HG02884 (cell line): ENCODE results near the gene PLCB4.

Experiments used
- ATAC-seq: cut with Tn5 transposase; IDR thresholded peaks from one replicate; pipeline ENCODE4 v1.9.1; 2021; ENCODE audit warnings: mild to moderate bottlenecking, moderate library complexity; ENCODE audit not compliant: unreplicated experiment

Gene PLCB4

DNA sequence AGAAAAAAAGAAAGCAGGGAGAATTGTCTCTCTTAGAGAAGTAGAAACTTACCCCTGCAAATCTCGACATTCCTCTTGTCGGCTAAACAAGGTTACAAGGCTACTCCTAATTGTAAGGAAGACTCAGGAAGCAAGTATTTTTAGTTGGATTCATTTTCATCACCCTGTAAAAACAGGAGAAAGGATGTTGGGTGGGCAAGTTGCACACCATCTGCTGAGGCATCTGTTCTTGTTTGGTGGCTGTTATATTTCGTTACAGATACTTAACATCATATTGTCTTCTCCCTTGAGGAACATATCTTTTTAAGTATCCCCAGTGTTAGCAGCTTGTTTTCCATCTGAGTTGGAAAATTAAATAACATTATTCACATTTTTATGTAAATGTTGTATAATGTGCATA, 187.5 kb downstream of the PLCB4 start:
- no peak for ATAC-seq

DNA sequence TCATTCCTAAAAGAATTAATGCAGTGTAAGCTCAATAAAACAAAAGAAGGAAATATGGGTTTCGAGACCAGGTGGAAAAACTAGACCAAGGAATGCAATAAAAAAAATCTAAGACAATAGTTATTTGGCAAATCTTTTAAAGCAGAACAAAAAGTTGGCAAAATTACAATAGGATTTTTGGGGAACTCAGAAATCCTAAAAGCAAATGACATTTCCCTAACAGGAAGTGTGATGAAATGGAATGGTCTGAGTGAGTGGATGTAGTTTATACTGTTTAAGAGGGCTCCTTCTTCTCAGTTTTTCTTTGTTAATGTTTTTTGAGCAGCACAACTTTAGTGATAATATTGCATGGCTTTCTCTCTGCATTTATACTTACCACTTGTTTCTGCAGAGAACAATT, 190.0 kb downstream of the PLCB4 start:
- no peak for ATAC-seq

DNA sequence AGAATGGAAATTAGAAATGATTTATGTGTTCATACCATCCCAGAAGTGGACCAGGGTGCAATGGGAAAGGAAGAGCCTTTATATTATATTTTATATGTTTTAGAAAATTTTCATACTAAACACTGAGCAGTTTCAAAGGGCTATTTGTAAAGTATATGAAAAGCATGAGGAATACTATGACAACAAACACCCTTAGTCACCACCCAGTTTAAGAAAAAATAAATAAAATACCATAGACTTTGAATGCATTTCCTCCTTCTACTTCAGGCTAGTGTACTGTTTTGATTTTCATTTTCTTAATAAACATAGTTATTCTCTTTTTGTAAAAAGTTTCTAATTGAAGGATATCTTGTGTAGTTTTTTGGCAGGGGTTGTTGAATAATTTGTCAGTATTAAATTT, 191.1 kb downstream of the PLCB4 start:
- ATAC-seq: no peak

DNA sequence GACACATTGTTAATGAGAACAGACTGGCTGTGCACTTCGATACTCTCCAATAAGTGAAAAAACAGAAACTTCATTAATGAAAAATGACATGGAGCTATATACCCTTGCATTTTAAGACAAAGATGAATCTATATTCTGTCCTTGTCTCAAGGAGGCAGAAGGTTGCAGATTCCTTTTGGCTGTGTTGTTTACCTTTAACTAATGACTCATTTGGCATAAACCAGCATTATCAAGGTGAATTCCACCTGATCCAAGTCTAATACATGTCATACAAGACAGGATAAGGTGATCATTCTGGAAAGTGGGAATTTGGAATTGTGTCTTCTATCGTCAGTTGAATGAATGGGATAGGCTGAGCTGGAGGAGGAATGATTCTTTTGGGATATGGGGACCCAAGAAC, 192.9 kb downstream of the PLCB4 start:
- ATAC-seq: no peak

DNA sequence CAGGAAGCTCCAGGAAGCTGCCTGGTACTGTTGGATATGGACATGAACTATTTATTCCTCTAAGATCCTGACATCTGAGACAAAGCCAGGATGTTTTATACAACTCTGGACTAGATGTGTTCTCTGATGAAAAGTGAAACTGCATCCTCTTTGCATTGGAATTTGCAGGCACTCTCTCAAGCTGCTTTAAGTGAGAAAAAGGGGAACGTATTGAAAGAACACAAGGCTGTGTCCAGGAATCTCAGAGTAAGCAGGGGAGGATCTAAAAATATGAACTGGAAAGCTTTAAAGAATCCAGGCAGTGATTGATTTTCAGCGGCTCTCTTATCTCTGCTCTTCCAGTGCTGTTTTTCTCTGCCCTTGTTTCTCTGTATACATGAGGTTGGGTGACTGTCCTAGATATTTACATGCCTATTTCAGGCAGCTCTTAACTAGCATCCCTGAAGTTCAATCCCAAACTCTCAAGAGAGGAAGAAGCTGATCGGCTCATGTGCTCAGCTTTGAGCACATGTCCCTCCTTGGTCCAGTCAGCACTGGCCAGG, 193.8 kb downstream of the PLCB4 start:
- ATAC-seq: no peak

DNA sequence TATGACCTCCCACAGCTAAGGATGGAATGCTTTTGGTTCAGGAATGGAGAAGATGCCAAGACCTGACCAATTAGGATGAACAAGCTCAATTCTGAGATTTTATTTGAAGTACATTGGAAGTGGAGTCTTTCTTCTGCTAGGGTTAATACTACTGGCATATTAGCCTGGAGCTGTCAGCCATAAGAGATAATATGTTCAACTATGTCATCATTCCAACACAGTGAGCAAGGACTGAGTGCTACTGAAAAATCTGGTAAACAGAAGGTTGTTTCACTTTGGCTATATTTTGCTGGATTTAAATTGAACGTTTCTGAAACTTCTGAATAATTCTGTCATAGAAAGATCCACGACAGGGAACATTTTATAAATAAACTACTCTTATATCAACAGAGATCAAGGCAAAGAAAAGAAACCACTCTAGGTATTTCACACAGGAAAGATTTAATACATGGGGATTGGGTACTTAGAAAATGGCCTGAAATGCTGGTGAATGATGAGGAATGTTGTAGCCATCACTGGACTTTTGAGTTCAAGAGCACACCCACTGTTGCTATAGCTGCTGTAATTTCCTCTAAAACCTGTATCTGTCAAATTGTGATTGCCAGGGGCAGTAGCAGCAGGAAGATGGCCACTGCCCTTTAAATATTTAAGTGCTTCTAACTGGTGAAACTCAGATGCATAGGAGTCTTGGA, 200.5 kb downstream of the PLCB4 start:
- no peak for ATAC-seq

DNA sequence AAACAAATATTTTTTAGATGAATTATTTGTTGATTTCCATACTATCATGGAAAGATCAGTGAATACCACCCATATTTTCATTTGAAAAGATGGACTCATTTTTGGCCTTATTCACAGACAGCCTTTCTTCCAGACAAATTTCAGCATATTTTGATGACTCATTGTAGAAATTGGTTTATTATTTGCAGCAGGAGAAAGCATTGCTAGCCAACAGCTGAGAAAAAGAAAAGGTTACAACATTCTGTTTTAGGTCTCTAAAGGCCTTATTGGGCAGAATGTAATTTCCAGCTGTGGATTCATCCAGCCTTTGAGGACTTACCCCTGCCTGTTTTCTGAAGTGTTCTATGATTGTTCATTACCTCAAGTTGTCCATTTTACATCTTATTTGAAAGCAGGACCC, 201.9 kb downstream of the PLCB4 start:
- ATAC-seq: no peak

DNA sequence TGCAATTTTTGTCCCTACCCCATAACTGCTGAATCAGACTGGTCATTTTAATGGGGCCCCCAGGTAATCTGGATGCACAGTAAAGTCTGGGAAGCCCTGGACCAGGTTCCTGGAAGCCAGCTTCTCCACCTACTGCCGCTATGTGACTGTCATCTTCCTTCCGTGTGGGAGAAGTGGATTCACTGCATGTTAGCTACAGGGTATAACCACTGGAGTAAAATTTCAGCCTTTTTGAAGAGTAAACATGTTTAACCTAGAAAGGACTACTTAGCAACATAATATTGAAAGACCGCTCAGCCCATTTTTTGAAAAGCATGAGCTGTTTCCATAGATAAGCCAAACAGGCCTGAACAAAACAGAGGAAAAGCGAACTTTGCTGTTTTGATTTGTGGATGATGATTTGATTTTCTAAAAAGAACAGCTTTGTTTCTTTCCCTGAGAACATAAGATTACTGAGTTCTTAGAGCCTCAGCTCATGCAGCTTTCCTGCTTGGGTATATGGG, 208.1 kb downstream of the PLCB4 start:
- ATAC-seq: no peak

DNA sequence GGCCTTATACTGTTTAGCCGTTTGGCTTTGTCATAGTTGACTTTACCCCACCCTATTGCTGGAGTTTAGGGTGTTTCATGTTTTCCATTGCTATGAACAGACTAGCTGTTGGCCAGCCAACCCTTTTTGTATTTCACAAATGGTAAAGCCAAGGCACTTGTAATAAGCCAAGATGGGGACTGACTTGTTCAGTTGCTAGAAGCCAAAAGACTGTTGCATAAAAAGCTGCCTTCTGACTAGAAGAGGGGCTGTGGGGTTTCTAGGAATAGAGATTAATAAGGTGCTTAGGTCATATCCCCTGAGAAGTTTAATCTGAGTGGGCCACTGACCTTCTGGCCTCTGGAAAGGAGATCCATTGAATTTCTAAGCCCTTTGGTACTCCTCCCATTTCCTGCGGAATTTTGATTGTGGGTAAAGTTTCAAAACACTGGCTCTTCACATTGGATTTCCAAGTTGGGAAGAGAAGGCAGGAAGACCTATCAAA, 211.1 kb downstream of the PLCB4 start:
- ATAC-seq: no peak

DNA sequence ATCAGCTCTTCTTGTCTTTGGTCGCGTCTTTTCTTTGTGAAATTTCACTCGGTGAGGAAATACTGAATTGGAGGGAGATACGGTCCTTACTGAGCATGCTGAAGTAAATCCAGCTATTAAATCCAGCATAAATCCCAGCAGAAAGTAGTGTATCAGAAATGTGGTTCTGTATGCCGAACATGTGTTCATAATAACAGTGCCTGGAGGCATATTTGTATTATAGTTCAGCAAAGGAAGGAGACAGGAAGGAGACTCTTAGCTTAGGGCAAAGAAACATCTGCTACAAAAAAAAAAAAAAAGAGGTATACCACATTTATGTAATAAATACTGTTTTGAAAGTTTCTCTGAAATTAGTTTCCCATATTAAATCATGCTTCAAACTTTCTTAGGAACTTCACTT, 211.8 kb downstream of the PLCB4 start:
- ATAC-seq: no peak

DNA sequence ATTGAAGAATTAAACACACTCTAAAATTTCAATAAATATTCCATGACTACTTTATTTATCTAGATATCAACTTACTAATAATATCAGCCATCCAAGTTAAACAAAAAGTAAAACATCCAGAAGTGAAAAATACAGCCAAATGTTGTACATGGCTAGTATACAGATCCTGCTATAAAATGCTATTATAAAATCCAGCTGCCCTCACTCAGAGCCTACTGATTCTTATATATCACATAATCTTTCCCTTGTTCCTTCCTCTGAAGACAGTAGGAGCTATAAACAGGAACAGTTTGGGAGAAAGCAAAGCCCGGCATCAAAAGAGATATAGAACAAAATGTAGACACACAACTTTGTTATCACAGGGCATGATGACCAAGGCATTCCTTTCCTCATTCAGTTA, 212.9 kb downstream of the PLCB4 start:
- no peak for ATAC-seq

DNA sequence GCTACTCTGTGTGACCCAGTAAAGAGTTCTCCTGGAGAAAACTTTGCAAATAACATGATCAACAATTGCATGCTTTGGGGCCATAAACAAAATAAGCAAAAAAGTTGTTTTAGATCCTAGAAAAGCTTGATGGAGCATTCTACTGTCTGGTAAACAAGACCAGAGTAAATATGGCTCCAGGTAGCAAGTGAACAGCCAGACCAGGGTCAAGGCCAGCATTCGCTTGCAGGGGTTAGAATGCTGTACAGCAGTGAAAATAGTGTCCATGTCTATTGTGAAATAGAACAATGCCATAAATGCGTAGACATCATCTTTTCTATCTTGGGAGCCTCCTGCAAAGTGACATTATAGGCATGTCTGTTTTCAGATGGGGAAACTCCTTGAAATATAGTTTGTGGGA, 216.7 kb downstream of the PLCB4 start:
- ATAC-seq: no peak

DNA sequence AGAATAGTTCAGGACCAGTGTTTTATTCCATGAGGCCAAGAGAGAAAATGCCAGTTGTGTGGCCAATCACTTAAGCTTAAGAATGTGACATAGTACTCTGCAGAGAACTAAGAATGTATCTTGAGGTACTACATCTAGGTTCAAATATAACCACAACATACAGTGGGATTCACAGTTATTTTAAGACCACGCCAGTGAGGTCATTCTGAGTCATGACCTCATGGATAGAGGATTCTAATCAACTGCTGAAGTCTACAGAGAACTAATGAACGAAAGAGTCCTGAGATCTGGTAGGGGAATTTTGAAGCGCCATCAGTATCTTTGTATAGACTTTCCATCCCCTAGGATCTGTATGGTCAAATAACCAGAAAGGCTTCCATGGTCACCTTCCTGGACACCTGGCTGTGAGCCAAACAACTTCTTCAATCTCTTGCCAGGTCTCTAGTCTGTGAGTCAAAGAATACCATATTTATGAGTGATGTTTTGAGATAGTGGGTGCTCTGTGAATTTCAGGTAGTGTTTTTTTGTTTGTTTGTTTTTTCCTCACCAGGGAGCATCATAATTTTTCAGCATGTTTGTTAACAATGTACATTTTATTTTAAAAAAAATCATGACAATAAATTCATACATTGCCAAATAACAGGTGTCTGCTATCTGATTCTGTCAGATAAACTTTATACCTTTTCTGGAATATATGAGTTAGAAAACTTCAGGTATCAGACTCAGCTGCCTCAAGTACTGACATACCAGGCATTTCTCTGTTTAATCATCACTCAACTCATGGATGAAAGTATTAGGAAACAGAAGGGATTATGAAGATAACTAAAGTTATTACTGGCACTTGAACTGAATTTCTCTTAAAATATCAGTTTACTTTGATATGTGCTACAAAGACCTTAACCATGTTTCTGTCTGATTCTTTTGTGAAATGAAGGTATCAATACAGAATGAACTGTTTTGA, 217.9 kb downstream of the PLCB4 start:
- no peak for ATAC-seq

DNA sequence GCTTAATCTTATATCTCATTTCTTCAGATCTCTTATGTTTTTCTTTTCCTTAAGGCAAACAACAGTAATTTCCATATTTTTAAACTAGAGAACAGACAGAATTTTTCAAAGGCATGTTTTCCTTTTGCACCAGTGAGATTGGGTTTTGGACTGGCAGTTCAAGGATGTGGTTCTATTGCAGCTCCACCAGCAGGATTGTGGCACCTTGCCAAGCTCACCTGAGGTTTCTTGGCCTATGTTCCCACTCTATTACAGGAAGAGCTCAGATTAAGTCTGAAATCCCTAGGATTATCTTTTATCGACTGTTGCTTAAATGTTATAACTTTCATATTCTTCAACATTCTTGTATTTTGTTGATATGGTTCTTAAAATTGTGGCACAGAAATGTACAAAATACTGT, 218.9 kb downstream of the PLCB4 start:
- no peak for ATAC-seq

DNA sequence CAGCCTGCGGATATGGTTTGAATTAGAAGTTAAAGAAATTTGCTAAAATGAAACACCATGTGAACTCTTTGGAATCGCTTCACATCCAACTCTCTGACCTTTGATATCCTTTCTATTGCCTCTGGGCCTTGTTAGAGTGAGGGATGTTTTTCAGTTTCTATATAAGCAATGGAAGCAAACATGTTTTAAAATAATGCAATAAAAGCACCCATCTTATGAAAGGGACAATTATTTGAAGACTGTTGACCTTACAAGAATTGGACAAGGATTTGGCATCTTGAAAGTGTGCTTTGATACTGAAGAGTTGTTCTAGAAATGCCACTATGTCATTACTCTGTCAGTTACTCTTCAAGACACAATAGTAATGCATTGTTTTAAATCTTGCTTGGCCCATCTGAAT, 221.4 kb downstream of the PLCB4 start:
- ATAC-seq: no peak

DNA sequence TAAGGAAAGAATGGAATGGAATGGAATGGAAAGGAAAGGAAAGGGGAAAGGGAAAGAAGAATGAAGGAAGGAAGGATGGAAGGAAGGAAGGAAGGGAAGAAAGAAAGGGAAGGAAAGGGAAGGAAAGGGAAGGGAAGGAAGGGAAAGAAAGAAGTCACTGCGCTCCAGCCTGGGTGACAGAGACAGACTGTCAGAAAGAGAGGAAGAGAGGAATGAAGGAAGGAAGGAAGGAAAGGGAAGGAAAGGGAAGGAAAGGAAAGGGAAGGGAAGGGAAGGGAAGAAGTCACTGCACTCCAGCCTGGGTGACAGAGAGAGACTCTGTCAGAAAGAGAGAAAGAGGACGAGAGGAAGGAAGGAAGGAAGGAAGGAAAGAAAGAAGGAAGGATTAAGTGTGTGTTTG, 224.3 kb downstream of the PLCB4 start:
- no peak for ATAC-seq

DNA sequence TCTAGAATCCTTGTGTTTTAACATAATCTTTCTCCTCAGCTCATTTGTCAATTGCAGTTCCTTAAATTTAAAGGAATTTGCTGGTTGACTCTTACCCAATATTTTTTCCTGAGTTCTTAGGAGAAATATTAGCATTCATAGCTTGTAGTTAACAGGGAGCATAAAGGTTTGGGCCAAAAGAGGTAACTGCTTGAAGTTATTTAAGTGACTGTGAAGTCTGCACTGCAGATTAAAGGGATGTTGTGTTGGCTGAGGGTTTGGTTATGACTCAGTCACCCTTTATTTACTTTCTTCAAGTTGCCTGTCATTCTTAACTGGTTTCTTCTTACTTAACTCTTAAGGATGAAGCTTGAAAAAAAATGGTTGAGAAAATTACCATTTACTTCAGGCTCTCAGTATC, 225.2 kb downstream of the PLCB4 start:
- ATAC-seq: no peak

DNA sequence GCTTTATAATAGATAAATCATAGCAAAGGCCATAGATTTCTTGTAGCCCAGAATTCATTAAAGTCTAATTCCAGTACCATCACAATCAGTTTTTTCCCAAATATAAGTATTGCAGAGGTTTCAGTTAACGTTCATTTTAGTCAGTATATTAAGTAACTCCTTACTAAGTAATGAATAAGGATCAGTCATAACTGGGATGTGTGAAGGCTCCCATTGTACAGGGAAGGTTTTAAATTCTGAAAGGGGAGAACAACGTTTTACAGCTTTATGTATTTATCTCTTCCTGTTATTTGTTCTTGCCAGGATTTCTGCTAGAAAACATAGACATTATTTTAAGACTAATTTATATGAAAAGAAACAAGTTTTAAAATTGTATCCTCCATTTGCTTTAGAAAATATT, 230.0 kb downstream of the PLCB4 start:
- ATAC-seq: no peak

DNA sequence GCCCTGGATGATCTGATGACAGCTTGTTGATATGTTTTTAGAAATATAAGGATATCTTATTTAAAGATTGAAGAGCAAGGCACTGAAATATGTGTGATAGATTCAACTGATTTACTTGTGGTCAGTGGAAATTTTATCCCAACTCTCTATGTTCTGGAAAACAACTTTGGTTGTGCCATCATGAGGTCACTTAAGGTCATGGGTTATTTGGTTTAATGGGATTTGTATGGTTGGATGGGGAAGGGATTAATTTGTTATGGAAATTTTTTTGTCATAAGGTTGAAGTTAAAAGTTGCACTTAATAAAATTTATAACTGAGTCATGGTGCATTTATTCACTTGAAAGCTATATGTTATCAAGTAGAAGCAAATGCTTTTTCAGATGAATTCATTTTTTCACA, 231.2 kb downstream of the PLCB4 start:
- no peak for ATAC-seq

DNA sequence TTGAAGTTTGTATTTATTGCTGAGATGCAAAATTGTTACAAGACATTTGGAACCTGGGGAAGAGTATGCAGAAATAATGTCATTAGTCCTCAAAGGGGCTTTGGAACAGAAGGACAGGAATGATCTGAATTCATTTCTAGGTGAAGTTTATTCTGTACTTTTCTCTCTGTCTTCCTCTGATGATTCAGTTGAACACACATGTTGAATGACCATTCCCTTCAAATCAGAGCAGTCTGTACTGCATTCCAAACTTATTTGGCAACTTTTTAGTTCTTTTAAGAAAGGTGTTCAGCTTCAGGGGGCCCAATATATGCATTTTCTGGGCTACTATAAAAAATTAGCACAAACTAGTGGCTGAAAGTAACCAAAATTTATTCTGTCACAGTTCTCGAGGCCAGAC, 231.6 kb downstream of the PLCB4 start:
- ATAC-seq: no peak
